ENCODE measurements around the gene FRMD4A.

The FRMD4A gene

DNA sequence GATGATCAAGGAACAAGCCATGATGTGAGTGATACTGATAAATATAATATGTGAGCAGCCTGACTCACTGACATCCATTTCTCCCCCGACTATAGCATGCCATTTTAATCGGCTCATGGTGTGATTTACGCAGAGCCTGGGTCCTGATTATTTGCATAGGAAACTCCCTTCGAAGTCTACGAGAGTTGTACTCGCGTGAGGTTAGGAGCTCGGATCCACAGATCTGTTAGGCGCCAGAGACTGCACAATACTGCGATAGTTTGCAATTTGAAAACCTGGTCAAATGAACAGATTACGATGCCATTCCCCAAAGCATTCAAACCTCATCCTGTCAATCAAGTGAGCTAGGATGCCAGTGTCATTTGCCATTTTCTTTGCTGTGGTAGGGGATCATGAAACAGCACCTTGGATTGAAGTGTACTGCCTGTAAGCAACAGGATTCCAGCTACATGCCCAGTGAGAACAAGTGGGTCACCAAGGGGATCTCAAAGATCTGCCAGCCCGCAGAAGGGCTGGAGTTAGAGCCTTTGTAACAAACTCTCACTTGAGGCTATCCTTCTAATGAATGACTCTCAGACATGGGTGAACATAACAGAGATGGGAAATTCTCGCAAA lies 158.3 kb downstream of the FRMD4A start:
- no peaks in the 10 kb centered on the region for H3K79me2 ChIP-seq (ENCODE audit: insufficient read depth, low read length)
- H3K9me3 ChIP-seq (ENCODE audit: insufficient read depth, low read length): no peaks in the 10 kb centered on the region
- H3F3A ChIP-seq (ENCODE audit: insufficient read depth): no peaks in the 10 kb centered on the region
- H3K27me3 ChIP-seq (ENCODE audit: low read length): no peaks in the 10 kb centered on the region
- no peak overlapping the region for H3K27ac ChIP-seq (ENCODE audit: low read depth, low read length)
- no peaks in the 10 kb centered on the region for H4K20me1 ChIP-seq (ENCODE audit: low read depth, low read length)
- no peak overlapping the region for H3K9ac ChIP-seq (ENCODE audit: low read length)
- no peaks in the 10 kb centered on the region for H3K9me2 ChIP-seq (replicated peaks; ENCODE audit: insufficient read depth, low read length)
- no peak overlapping the region for H3K4me3 ChIP-seq (ENCODE audit: insufficient read depth, low read length, poor library complexity, severe bottlenecking)
- no peak for TF ChIP-seq EZH2phosphoT487 (conservative IDR thresholded peaks at IDR 0.05; ENCODE audit: low read length)
- TF ChIP-seq, protein P1, sequence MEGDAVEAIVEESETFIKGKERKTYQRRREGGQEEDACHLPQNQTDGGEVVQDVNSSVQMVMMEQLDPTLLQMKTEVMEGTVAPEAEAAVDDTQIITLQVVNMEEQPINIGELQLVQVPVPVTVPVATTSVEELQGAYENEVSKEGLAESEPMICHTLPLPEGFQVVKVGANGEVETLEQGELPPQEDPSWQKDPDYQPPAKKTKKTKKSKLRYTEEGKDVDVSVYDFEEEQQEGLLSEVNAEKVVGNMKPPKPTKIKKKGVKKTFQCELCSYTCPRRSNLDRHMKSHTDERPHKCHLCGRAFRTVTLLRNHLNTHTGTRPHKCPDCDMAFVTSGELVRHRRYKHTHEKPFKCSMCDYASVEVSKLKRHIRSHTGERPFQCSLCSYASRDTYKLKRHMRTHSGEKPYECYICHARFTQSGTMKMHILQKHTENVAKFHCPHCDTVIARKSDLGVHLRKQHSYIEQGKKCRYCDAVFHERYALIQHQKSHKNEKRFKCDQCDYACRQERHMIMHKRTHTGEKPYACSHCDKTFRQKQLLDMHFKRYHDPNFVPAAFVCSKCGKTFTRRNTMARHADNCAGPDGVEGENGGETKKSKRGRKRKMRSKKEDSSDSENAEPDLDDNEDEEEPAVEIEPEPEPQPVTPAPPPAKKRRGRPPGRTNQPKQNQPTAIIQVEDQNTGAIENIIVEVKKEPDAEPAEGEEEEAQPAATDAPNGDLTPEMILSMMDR (IDR thresholded peaks at IDR 0.05; ENCODE audit: insufficient read depth, low read length, poor library complexity, severe bottlenecking): no peak
- no peaks in the 10 kb centered on the region for H3K36me3 ChIP-seq (ENCODE audit: low read length)
- no peak overlapping the region for H2AFZ ChIP-seq (ENCODE audit: low read depth, low read length, severe bottlenecking)
- H3K4me2 ChIP-seq (ENCODE audit: low read depth, low read length, poor library complexity, severe bottlenecking): no peak overlapping the region

DNA sequence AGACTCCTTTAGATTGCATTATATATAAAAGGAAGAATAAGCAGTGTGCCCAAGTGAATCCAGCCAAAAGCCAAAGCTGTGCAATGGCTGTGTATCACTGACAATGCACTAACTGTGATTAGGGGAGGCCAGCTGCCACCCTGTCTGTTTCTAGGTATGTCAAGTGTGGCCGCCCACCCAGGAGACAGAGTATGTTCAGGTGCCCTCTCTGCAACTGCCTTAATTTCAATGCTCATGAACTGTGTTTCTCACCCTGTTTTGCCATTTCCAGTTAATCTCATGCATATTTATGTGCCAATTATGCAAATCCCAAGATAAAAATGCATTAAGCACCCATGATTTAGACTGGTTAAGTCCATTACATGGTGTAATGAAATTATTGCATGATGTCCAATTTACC lies 159.4 kb downstream of the FRMD4A start:
- Histone ChIP-seq H3K9me3 (ENCODE audit: insufficient read depth, low read length) (no peaks in the 10 kb centered on the region), H3K27ac (ENCODE audit: low read depth, low read length) (no peak overlapping the region), H3K9ac (ENCODE audit: low read length) (no peak overlapping the region), H3K36me3 (ENCODE audit: low read length) (no peaks in the 10 kb centered on the region), H3K4me2 (ENCODE audit: low read depth, low read length, poor library complexity, severe bottlenecking) (no peak overlapping the region), H3F3A (ENCODE audit: insufficient read depth) (no peaks in the 10 kb centered on the region), H2AFZ (ENCODE audit: low read depth, low read length, severe bottlenecking) (no peak overlapping the region), H4K20me1 (ENCODE audit: low read depth, low read length) (no peaks in the 10 kb centered on the region), H3K27me3 (ENCODE audit: low read length) (no peaks in the 10 kb centered on the region), H3K79me2 (ENCODE audit: insufficient read depth, low read length) (no peaks in the 10 kb centered on the region), H3K4me3 (ENCODE audit: insufficient read depth, low read length, poor library complexity, severe bottlenecking) (no peak overlapping the region), H3K9me2 (replicated peaks; ENCODE audit: insufficient read depth, low read length) (no peaks in the 10 kb centered on the region)
- TF ChIP-seq, protein P1 (IDR thresholded peaks at IDR 0.05; ENCODE audit: insufficient read depth, low read length, poor library complexity, severe bottlenecking): no peak
- no peak for TF ChIP-seq EZH2phosphoT487 (conservative IDR thresholded peaks at IDR 0.05; ENCODE audit: low read length)

DNA sequence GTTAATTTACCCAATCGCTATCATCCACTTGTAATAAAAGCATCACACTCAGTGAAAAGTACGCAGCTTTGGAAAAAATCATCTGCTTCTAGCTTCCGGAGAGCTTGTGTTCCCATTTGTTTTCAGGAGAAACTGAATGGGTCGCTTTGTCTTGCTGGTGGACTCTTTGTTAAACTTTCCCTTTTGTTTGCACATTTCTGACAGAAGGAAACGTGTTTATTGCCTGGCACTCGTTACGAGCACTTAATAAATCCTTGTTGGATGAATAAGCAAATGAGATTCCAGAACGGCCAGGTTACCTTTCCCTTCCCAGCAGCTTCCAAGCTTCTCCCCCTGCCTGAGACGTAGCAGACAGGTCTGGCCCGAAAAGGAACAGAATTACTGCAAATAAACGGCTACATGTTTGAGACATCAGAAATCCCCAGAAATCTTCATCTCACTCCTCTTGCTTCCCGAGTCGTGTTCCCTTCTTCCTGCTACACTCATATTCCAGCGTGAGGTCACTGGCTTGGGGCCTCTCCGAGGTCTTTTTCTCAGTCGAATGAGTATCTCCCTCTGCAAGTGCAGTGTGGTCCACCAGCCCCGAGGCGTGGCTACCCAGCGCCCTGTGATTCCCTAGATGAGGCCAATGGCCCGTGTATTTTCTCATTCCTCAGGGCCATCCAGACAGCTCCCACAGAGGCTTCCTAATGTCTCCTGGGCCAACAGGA lies 167.2 kb downstream of the FRMD4A start:
- no peak for TF ChIP-seq EZH2phosphoT487 (conservative IDR thresholded peaks at IDR 0.05; ENCODE audit: low read length)
- TF ChIP-seq, protein P1 (IDR thresholded peaks at IDR 0.05; ENCODE audit: insufficient read depth, low read length, poor library complexity, severe bottlenecking): no peak
- Histone ChIP-seq H3K9me2 (replicated peaks; ENCODE audit: insufficient read depth, low read length) (no peaks in the 10 kb centered on the region), H3K4me3 (ENCODE audit: insufficient read depth, low read length, poor library complexity, severe bottlenecking) (no peak overlapping the region), H3K9me3 (ENCODE audit: insufficient read depth, low read length) (no peaks in the 10 kb centered on the region), H3K27me3 (ENCODE audit: low read length) (no peaks in the 10 kb centered on the region), H3K9ac (ENCODE audit: low read length) (no peak overlapping the region), H3K27ac (ENCODE audit: low read depth, low read length) (no peak overlapping the region), H3K79me2 (ENCODE audit: insufficient read depth, low read length) (no peaks in the 10 kb centered on the region), H3F3A (ENCODE audit: insufficient read depth) (no peaks in the 10 kb centered on the region), H2AFZ (ENCODE audit: low read depth, low read length, severe bottlenecking) (no peak overlapping the region), H4K20me1 (ENCODE audit: low read depth, low read length) (no peaks in the 10 kb centered on the region), H3K4me2 (ENCODE audit: low read depth, low read length, poor library complexity, severe bottlenecking) (no peak overlapping the region), H3K36me3 (ENCODE audit: low read length) (no peaks in the 10 kb centered on the region)

Data from SU-DHL-6 (cell line).